ENCODE data around the gene PTPRD.

GRCh38 chr9:10173561-10173960 lies 439.2 kb downstream of the PTPRD start:
- TF ChIP-seq ZNF121 (tag by site-specific recombination; IDR thresholded peaks at IDR 0.05) (no peak), ZNF133 (tag by site-specific recombination; IDR thresholded peaks at IDR 0.05) (no peak), BCL11A (tag by site-specific recombination; IDR thresholded peaks at IDR 0.05; ENCODE audit: low read depth) (no peak), ZNF2 (tag by site-specific recombination; IDR thresholded peaks at IDR 0.05) (no peak), ZNF23 (tag by site-specific recombination; IDR thresholded peaks at IDR 0.05; ENCODE audit: borderline replicate concordance) (no peak), TCF7L2 (IDR thresholded peaks at IDR 0.05; ENCODE audit: borderline replicate concordance, low read depth, low read length) (no peak), REPIN1 (tag by site-specific recombination; IDR thresholded peaks at IDR 0.05; ENCODE audit: low read depth) (no peak), ZNF274 (IDR thresholded peaks at IDR 0.05; ENCODE audit: low read length) (no peak), ZNF274 (tag by site-specific recombination; IDR thresholded peaks at IDR 0.05; ENCODE audit: borderline replicate concordance) (no peak), SALL2 (tag by site-specific recombination; IDR thresholded peaks at IDR 0.05; ENCODE audit: borderline replicate concordance) (no peak), ZSCAN5A (tag by site-specific recombination; IDR thresholded peaks at IDR 0.05) (no peak), ZNF174 (tag by site-specific recombination; IDR thresholded peaks at IDR 0.05) (no peak)
- TF ChIP-seq, protein P1, sequence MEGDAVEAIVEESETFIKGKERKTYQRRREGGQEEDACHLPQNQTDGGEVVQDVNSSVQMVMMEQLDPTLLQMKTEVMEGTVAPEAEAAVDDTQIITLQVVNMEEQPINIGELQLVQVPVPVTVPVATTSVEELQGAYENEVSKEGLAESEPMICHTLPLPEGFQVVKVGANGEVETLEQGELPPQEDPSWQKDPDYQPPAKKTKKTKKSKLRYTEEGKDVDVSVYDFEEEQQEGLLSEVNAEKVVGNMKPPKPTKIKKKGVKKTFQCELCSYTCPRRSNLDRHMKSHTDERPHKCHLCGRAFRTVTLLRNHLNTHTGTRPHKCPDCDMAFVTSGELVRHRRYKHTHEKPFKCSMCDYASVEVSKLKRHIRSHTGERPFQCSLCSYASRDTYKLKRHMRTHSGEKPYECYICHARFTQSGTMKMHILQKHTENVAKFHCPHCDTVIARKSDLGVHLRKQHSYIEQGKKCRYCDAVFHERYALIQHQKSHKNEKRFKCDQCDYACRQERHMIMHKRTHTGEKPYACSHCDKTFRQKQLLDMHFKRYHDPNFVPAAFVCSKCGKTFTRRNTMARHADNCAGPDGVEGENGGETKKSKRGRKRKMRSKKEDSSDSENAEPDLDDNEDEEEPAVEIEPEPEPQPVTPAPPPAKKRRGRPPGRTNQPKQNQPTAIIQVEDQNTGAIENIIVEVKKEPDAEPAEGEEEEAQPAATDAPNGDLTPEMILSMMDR (tag by site-specific recombination; IDR thresholded peaks at IDR 0.05), result no peak
- TF ChIP-seq, protein P2, sequence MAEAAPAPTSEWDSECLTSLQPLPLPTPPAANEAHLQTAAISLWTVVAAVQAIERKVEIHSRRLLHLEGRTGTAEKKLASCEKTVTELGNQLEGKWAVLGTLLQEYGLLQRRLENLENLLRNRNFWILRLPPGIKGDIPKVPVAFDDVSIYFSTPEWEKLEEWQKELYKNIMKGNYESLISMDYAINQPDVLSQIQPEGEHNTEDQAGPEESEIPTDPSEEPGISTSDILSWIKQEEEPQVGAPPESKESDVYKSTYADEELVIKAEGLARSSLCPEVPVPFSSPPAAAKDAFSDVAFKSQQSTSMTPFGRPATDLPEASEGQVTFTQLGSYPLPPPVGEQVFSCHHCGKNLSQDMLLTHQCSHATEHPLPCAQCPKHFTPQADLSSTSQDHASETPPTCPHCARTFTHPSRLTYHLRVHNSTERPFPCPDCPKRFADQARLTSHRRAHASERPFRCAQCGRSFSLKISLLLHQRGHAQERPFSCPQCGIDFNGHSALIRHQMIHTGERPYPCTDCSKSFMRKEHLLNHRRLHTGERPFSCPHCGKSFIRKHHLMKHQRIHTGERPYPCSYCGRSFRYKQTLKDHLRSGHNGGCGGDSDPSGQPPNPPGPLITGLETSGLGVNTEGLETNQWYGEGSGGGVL (tag by site-specific recombination; IDR thresholded peaks at IDR 0.05), result no peak
